PFSK-1 (cell line): ENCODE measurements around the gene HSCB.

Experiments
- FOXP2 ChIP-seq: optimal IDR thresholded peaks from 2 replicates; pipeline ENCODE3; 2011; ENCODE audit warnings: borderline replicate concordance, control low read depth, inconsistent platforms; ENCODE audit not compliant: insufficient read depth; ENCODE audit errors: extremely low read length, extremely low read depth
- POLR2AphosphoS5 ChIP-seq: IDR thresholded peaks from 2 replicates; pipeline ENCODE4 v1.6.1; 2012; ENCODE audit warnings: low read depth, mild to moderate bottlenecking, control low read depth, low read length, moderate library complexity
- REST ChIP-seq, 2 experiments: IDR thresholded peaks; 2 replicates each; pipeline versions ENCODE4 v1.6.1 to v1.8.0; 2011 to 2012; ENCODE audit warnings: low read depth in 2 of 2, low read length in 2 of 2, control low read depth in 1 of 2, inconsistent platforms in 1 of 2, mild to moderate bottlenecking in 1 of 2, moderate library complexity in 1 of 2; ENCODE audit not compliant: insufficient read depth in 1 of 2
- SIN3A ChIP-seq: IDR thresholded peaks from 2 replicates; pipeline ENCODE4 v1.6.1; 2012; ENCODE audit warnings: mild to moderate bottlenecking, low read length, moderate library complexity, borderline replicate concordance; ENCODE audit not compliant: insufficient read depth
- TAF1 ChIP-seq: IDR thresholded peaks from 2 replicates; pipeline ENCODE4 v1.6.1; 2012; ENCODE audit warnings: low read length, control low read depth, borderline replicate concordance; ENCODE audit not compliant: insufficient read depth

The HSCB gene

GRCh38 chr22:28773461-28773867 lies 31.6 kb downstream of the HSCB start:
- no peak for TF ChIP-seq REST (IDR thresholded peaks at IDR 0.05; ENCODE audit: insufficient read depth in 1 of 2, low read depth in 2 of 2, low read length in 2 of 2)
- TF ChIP-seq SIN3A = no peak

GRCh38 chr22:28774378-28774777 lies 32.5 kb downstream of the HSCB start:
- TF ChIP-seq POLR2AphosphoS5 (no peak), FOXP2 (no peak)

DNA sequence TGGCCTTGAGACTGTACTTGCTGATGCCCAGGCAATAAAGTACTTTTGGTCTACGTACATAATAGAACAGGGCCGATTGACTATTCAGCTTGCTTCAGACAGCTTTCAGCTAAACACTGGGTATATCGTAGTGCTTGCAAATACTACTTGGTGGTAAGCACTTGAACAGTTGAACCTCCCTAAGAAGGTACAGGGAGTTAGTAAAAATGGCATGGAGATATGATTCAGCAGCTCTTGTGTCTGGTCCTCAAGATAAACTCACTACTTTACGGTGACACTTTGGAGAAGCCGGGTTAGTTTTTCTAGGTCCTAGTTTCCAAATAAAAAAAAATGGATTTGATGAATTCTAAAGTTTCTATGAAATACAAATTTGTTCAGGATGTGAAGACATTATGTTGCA lies 38.0 kb downstream of the HSCB start:
- TF ChIP-seq SIN3A (no peak), POLR2AphosphoS5 (no peak), REST (IDR thresholded peaks at IDR 0.05; ENCODE audit: insufficient read depth in 1 of 2, low read depth in 2 of 2, low read length in 2 of 2) (no peak), FOXP2 (no peak), TAF1 (no peak)

DNA sequence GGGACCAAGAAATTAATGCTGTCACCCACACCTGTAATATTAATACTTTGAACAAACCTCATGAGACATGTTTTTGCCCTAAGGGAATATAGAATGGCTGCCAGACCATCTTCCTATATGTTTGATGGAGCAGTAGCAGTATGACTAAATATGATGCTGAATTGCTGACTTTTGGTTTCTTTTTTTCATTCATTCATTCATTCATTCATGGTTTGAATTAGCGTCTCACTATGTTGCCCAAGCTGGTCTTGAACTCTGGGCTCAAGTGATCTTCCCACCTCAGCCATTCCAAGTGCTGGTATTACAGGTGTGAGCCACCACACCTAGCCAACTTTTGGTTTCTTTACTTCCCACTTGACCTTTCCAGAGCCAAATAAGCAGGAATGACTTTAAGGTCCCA lies 38.5 kb downstream of the HSCB start:
- TF ChIP-seq REST (IDR thresholded peaks at IDR 0.05; ENCODE audit: insufficient read depth in 1 of 2, low read depth in 2 of 2, low read length in 2 of 2) (no peak), TAF1 (no peak), POLR2AphosphoS5 (no peak)

DNA sequence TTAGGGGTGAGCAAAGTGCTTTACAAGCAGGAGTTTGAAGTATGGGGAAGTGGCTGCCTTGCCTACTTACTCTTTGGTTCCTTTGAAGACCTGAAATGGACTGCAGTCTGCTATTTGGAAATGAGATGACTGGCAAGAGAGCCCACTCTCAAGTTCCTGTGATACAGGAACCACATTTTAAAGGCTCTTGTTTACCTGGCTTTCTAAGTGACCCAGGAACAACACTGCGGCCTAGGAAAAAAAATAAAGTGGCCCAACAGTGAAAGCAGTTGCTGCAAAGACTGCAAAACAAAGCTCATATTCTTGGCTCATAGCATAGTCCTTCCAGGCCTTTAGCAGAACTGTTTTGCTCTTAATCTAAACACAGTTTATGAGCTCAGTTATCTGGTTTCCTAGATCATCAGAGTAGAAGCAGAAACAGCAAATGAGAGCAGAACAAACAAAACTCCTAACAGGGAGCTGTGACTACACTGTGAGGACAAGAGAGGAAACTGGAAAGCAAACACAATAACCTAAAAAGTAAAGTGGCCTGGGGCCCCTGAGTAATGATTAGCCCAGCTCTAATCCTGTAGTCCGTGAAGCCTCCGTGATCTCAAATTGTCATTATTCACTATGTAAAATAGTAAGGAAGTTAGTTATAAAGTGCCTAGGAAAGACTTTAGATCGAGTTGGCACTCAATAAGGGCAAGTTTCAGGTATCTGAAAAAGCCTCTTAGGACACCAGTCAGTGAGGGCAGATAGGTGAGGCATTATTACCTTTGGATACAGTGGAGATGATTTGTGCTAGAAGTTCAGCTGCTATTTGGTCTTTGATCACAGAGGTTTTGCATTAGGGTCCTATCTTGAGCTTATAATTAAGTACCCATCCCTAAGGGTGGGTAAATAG lies 42.2 kb downstream of the HSCB start:
- TF ChIP-seq REST (IDR thresholded peaks at IDR 0.05; ENCODE audit: insufficient read depth in 1 of 2, low read depth in 2 of 2, low read length in 2 of 2) = no peak
- no peak for TF ChIP-seq SIN3A
- no peak for TF ChIP-seq TAF1
- no peak for TF ChIP-seq POLR2AphosphoS5
- TF ChIP-seq FOXP2 = no peak
